ENCODE measurements around the gene CASQ2. TPM values are rescaled to one million over a fixed set of nuclear protein-coding genes. Genes with fewer than 3 reads are reported as not detected.
A peak's percentile ranks its signal among the peaks of the same experiment; 100 is the strongest.

CASQ2 gene
- total RNA-seq, 4 donors from 2014 or later = 1.1 to 3.9 (median 1.5) TPM

DNA sequence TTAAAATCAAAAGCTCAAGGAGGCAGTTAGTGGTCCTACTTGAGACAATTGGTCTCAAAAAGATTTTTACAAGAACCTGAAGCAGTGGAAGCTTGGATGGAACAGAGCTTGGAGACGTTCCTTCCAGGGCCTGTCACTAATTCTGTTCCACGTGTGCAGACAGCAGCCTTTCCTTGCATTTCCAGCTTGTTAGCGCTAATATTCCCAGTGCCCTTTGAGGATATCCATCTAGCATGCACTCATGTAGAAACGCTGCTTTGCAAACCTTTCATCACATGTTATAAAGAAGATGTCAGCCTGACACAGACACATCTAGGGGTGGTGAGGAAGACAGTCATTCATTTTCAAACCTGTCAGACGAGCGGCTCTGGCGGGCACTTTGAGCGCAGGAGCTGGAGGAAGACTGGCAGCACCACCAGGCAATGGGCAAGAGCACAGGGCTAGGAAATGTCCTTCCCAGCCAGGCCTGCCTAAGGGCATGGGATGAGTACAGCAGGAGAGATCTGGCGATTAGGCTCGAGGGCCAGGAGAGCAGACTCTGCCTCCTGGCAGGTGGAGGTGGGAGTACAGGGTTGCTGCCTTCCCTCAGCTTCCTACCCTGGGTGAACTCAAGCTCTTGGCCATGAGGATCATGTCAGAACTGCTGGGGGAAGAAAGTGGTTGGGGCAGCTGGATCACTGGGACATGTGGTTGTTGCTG is 55.5 kb downstream of the CASQ2 start:
- no peaks in the 10 kb centered on the region for H3K27me3 ChIP-seq
- WGBS, 2 donors = 84 to 87% methylated on average over 10 of the region's 10 CpGs
- TF ChIP-seq POLR2A (IDR thresholded peaks at IDR 0.05) = no peak
- TF ChIP-seq, protein P1, sequence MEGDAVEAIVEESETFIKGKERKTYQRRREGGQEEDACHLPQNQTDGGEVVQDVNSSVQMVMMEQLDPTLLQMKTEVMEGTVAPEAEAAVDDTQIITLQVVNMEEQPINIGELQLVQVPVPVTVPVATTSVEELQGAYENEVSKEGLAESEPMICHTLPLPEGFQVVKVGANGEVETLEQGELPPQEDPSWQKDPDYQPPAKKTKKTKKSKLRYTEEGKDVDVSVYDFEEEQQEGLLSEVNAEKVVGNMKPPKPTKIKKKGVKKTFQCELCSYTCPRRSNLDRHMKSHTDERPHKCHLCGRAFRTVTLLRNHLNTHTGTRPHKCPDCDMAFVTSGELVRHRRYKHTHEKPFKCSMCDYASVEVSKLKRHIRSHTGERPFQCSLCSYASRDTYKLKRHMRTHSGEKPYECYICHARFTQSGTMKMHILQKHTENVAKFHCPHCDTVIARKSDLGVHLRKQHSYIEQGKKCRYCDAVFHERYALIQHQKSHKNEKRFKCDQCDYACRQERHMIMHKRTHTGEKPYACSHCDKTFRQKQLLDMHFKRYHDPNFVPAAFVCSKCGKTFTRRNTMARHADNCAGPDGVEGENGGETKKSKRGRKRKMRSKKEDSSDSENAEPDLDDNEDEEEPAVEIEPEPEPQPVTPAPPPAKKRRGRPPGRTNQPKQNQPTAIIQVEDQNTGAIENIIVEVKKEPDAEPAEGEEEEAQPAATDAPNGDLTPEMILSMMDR (IDR thresholded peaks at IDR 0.05) = no peak
- peaks cover 35 to 42% of the 10 kb centered on the region in 2 donors for H3K4me1 ChIP-seq
- H3K36me3 ChIP-seq = no peaks in the 10 kb centered on the region
- intact Hi-C loops (cut with DNase I) = no loop called here
- no peak for DNase-seq
- H3K27ac ChIP-seq = no peak overlapping the region
- H3K9me3 ChIP-seq = no peaks in the 10 kb centered on the region
- H3K4me3 ChIP-seq (replicated peaks in 1 of 3) = no peak overlapping the region

DNA sequence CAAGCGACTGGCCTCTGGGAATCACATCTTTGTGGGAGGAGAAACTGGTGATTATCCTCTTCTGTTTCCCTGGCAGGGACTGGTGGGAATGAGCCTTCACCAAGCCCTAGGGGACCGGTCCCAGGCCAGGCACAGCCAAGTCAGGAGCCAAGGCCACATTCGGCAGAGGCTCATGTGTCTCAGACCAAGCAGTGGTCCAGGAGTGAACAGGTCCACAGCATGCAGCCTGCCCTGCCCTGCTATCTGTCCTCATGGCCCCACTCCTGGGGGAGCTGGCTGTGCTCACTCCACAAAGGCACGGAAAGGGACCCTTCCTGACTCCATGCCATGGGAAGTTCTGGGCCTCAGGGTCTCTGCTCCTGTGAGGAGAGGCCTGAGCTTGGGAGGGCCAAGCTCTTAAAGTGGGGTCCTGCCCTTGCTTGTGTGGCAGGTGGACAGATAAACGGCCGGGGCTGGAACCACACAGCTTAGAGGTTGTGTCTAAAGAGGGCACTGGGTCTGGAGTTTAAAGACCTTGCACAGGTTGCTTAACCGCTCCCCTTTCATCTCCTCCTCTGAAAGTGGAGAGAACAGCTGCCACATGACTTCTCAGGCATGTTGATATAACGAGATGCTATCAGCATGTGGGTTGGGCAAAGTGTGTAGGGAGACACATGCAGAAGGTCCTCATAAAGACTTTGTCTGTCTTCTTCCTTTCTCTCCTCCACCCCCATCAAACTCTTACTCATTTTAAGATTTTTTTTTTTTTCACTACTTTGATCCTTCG is 57.5 kb downstream of the CASQ2 start:
- H3K27me3 ChIP-seq = no peaks in the 10 kb centered on the region
- TF ChIP-seq, protein P1 (IDR thresholded peaks at IDR 0.05) = no peak
- TF ChIP-seq POLR2A (IDR thresholded peaks at IDR 0.05) = no peak
- H3K27ac ChIP-seq = no peak overlapping the region
- intact Hi-C loops (cut with DNase I) = no loop called here
- H3K4me3 ChIP-seq (replicated peaks in 1 of 3) = no peak overlapping the region
- 42 to 54% methylated on average over 6 of the region's 9 CpGs for WGBS, 2 donors
- peaks cover 24 to 33% of the 10 kb centered on the region in 2 donors for H3K4me1 ChIP-seq
- H3K9me3 ChIP-seq = no peaks in the 10 kb centered on the region
- no peak for DNase-seq
- H3K36me3 ChIP-seq = no peaks in the 10 kb centered on the region

DNA sequence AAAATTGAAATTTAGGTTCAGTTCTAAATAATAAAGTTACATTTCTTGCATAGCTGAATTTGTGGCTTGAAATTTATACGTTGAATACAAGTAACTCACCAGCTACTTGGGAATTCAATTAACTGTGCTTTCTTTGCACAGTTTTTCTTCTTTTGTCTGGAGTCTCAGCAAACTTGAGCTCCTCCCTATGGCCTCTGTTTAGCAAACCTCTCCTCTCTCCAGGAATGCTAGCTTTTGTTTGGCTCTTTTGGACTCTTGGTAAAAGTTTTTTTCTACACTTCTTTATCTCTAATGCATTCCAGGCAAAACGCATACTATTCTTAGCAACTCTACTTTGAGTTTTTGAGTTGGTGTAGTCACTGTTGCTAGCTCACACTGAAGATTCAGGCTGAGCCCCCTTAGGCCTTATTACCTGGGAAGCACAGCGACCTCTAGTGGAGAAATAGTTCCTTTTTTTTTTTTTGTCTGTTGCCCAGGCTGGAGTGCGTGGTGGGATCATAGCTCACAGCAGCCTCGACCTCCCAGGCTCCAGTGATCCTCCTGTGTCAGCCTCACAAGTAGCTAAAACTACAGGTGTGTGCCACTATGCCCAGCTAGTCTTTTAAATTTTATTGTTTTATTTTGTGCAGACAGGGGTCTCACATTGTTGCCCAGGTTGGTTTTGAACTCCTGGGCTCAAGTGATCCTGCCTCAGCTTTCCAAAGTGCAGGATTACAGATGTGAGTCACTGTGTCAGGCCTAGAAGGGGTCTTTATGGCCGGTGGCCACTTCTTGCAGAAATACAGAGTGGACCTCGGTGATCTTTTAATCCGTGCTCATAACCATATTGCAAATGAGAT is 61.7 kb downstream of the CASQ2 start:
- Histone ChIP-seq H3K4me3 (replicated peaks in 1 of 3) (no peak overlapping the region), H3K27me3 (no peaks in the 10 kb centered on the region), H3K4me1 (peaks cover 4 to 14% of the 10 kb centered on the region in 2 donors), H3K9me3 (no peaks in the 10 kb centered on the region), H3K27ac (no peak overlapping the region), H3K36me3 (no peaks in the 10 kb centered on the region)
- peak in 1 of 2 donors; percentile 14 for DNase-seq
- 43 to 52% methylated on average over 8 of the region's 8 CpGs for WGBS, 2 donors
- TF ChIP-seq, protein P1 (IDR thresholded peaks at IDR 0.05) = peak; percentile 41 to 69 (median 58)
- no peak for TF ChIP-seq POLR2A (IDR thresholded peaks at IDR 0.05)
- intact Hi-C loops (cut with DNase I) = no loop called here

DNA sequence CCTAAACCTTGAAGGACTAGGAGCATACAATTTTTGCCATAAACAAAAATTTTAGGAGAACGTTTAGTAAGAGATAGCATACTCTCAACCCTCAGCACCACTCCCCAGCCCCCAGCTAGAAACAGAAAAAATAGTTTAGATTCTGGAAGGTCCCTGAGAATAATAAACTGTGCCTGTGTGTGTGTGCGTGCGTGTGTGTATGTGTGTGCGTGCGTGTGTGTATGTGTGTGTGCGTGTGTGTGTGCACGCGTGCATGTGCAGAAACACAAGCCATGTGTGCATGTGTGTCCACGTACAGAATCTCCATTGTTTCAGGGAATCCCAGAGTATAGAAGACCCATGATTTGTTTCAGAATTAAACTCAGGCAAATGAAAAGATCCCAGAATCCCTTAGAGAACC is 62.6 kb downstream of the CASQ2 start:
- no peak for DNase-seq
- intact Hi-C loops (cut with DNase I) = no loop called here
- Histone ChIP-seq H3K27ac (no peak overlapping the region), H3K9me3 (no peaks in the 10 kb centered on the region), H3K4me3 (replicated peaks in 1 of 3) (no peak overlapping the region), H3K4me1 (peaks cover 2 to 14% of the 10 kb centered on the region in 2 donors), H3K36me3 (no peaks in the 10 kb centered on the region), H3K27me3 (no peaks in the 10 kb centered on the region)
- WGBS, 2 donors = 93 to 94% methylated on average over 9 of the region's 9 CpGs
- TF ChIP-seq, protein P1 (IDR thresholded peaks at IDR 0.05) = no peak
- no peak for TF ChIP-seq POLR2A (IDR thresholded peaks at IDR 0.05)
